Brain microvascular endothelial cell (primary cell): ENCODE measurements around the gene TMEM200B.

Source experiments
- DNase-seq: peaks from one replicate; pipeline ENCODE4 v3.0.0-alpha.2; 2020
- H3K27ac ChIP-seq: fragments of 250-450 bp; sonication (Bioruptor Pico); 2 replicates; pipeline ENCODE4 v1.5.1; 2020; ENCODE audit warnings: mild to moderate bottlenecking, moderate library complexity
- H3K27me3 ChIP-seq: fragments of 250-450 bp; sonication (Bioruptor Pico); replicated peaks from 2 replicates; pipeline ENCODE4 v1.5.1; 2020; ENCODE audit warnings: mild to moderate bottlenecking
- H3K36me3 ChIP-seq: fragments of 250-450 bp; sonication (Bioruptor Pico); replicated peaks from 2 replicates; pipeline ENCODE4 v1.5.1; 2020; ENCODE audit warnings: mild to moderate bottlenecking
- H3K4me3 ChIP-seq: 2 replicates; pipeline ENCODE4 v1.5.1; 2011; ENCODE audit warnings: low read depth, mild to moderate bottlenecking, control low read depth, low read length, moderate library complexity
- in situ Hi-C: cut with HindIII; loops from 2 replicates; pipeline ENCODE4 v1.10.0; 2017; ENCODE audit warnings: low sequenced_read_pairs, low pct_ligation_motif_present
- TF ChIP-seq, protein P1 (sequence below): IDR thresholded peaks from 2 replicates; pipeline ENCODE4 v1.5.1; 2011; ENCODE audit warnings: low read depth, mild to moderate bottlenecking, moderate library complexity, low read length, control low read depth, inconsistent platforms; ENCODE audit errors: missing control alignments

TMEM200B gene

DNA sequence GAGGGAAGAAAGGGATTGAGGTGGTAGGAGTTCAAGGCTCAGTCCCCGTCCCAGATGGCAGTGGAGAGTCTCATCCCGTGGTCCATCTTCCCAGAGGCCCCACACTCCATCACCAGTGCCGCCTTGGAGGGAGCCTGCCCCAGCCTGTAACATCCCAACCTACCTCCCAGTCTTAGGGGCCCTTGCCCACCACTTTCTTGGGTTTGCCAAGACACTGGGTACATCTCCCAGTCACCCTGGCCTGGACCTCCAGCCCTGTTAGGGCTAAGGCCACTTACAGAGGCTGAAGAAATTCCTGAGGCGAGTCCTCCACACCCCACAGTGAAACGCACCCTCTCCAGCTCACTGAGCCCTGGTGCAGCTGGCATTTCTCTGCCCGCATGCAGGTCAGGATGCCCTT lies 3.3 kb downstream of the TMEM200B start:
- H3K36me3 ChIP-seq = no peaks in the 10 kb centered on the region
- no peak for DNase-seq
- no peaks in the 10 kb centered on the region for H3K27me3 ChIP-seq
- H3K4me3 ChIP-seq = no peak overlapping the region
- TF ChIP-seq, protein P1, sequence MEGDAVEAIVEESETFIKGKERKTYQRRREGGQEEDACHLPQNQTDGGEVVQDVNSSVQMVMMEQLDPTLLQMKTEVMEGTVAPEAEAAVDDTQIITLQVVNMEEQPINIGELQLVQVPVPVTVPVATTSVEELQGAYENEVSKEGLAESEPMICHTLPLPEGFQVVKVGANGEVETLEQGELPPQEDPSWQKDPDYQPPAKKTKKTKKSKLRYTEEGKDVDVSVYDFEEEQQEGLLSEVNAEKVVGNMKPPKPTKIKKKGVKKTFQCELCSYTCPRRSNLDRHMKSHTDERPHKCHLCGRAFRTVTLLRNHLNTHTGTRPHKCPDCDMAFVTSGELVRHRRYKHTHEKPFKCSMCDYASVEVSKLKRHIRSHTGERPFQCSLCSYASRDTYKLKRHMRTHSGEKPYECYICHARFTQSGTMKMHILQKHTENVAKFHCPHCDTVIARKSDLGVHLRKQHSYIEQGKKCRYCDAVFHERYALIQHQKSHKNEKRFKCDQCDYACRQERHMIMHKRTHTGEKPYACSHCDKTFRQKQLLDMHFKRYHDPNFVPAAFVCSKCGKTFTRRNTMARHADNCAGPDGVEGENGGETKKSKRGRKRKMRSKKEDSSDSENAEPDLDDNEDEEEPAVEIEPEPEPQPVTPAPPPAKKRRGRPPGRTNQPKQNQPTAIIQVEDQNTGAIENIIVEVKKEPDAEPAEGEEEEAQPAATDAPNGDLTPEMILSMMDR = no peak
- H3K27ac ChIP-seq = no peak overlapping the region
- in situ Hi-C loops = no loop called here

DNA sequence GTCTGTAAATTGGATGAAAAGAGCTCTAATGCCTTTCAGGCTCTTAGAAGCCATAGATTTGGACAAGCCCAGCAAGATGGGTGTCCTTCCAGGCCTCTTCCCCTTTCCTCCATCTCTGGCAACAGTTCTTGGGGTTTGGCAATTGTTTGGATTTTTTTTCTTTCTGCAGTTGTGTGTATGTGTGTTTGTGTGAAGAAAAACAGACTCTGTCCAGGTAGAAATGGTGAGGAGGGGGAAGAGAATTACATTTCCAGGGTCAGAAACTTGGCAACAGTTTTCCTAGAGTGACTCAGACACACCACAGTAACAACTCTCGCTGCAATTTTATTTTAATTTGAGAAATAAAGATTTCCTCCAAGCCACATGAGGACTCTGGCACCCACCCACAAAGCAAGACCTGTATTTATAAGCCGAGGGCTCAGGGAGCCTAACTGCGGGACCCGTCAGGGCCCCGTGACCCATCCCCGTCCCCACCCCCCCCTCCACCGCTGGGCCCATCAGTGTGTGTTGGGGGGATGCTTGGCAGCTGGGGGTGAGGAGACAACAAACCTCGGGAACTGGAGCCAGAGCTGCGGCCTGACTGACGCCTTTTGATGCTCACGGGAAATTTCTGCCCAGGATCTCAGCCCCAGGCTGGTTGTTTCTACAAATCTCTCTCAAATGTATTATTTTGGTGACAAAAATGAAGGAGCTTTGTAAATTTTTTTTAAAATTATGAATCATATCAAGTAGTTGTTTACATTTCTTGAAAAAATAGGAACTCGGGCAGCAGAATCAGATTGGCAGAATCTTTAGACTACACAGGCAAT lies 4.4 kb downstream of the TMEM200B start:
- TF ChIP-seq, protein P1 = no peak
- Histone ChIP-seq H3K27ac (no peak overlapping the region), H3K27me3 (no peaks in the 10 kb centered on the region), H3K36me3 (no peaks in the 10 kb centered on the region), H3K4me3 (no peak overlapping the region)
- in situ Hi-C loops = no loop called here
- DNase-seq = no peak

DNA sequence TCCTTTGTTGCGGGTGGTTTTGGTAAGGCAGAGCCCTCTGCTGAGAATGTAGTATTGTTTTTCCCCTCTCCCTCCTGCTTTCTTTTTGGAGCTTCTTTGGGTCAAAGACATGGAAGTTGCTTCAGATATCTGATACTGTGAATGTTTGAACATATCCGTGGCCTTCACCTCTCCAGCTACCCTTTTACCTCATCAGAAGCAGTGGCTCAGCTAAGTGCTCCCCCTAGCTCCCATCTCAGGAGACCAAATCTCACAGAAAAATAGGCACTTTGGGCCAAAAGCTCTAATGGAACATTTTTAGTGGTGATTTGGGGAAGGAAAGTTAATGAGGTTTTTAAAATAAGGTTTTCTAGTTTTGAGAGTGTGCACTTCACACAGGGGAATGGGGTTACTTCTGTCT lies 6.3 kb downstream of the TMEM200B start:
- H3K27me3 ChIP-seq = no peaks in the 10 kb centered on the region
- H3K4me3 ChIP-seq = no peak overlapping the region
- DNase-seq = no peak
- in situ Hi-C loops = no loop called here
- TF ChIP-seq, protein P1 = peak; percentile 50
- H3K36me3 ChIP-seq = no peaks in the 10 kb centered on the region
- no peak overlapping the region for H3K27ac ChIP-seq

DNA sequence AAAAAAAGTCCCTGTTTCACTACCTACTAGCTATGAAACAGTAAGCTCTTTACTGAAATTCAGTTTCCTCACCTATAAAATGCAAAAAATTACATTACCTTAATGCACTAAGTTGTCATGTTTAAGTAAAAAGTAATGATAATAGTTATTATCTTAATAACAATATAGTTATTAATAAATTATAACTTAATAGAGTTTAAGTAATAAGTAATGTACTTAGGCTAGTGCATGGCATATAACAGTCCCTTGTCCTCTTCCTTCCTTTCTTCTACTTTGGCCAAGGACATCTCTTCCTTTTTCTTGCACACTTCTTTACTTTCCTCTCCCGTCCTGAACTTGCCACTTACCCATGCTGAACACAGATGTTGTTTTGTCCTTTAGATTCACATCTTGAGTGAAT lies 9.0 kb downstream of the TMEM200B start:
- in situ Hi-C loops = no loop called here
- no peak for DNase-seq
- H3K27me3 ChIP-seq = no peaks in the 10 kb centered on the region
- H3K36me3 ChIP-seq = no peaks in the 10 kb centered on the region
- TF ChIP-seq, protein P1 = no peak
- no peak overlapping the region for H3K27ac ChIP-seq
- no peak overlapping the region for H3K4me3 ChIP-seq

DNA sequence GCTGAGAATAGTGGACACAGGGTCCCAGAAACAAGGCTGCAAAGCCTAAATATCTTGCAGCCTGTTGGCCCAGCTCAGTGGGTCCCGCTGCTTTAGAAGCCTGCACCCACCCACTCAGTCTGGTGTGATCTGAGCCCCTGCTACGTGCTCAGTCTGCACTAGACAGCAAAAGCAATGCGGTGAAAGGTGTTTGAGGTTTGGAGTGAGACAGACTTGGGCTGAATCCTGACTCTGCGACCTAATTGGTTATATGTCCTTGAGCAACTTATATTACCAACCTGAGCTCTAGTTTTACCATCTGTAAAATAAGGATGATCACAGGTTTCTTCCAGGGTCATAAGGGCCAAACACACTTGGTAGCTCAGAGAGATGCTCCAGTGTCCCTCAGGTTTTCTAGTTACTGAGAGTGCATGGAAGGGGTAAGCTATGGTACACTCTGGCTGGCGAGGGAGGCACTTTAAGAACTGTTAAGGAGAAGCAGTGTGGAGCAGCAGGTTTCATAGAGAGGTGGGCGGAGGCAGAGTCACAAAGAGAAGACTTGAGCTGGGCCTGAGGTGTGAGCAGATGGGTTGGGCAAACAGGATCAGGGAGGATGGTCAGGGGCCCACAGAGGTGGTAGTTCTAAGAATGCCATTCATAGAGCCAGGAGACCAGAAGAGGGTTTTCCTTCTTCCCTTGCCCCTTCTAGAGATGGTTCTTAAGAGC lies 10.1 kb downstream of the TMEM200B start:
- Histone ChIP-seq H3K36me3 (no peaks in the 10 kb centered on the region), H3K27me3 (no peaks in the 10 kb centered on the region), H3K4me3 (no peak overlapping the region), H3K27ac (no peak overlapping the region)
- TF ChIP-seq, protein P1 = no peak
- in situ Hi-C loops = no loop called here
- DNase-seq = no peak
